Loucy (cell line): ENCODE results near the gene BRINP3.

Experiments
- H2AFZ ChIP-seq: fragments of 200-600 bp; sonication (generic); 2 replicates; pipeline ENCODE4 v1.6.0; 2016; ENCODE audit warnings: antibody characterized with exemption, mild to moderate bottlenecking, low read length, moderate library complexity
- H3F3A ChIP-seq: fragments of 200-600 bp; 2 replicates; pipeline ENCODE4 v1.6.0; 2016; ENCODE audit warnings: antibody characterized with exemption, low read depth, mild to moderate bottlenecking
- H3K27me3 ChIP-seq: fragments of 200-600 bp; sonication (generic); 2 replicates; pipeline ENCODE4 v1.6.1; 2014; ENCODE audit warnings: low read length, mild to moderate bottlenecking; ENCODE audit not compliant: insufficient read depth, poor library complexity, severe bottlenecking
- H3K36me3 ChIP-seq: fragments of 200-600 bp; sonication (generic); 2 replicates; pipeline ENCODE4 v1.6.1; 2016; ENCODE audit warnings: low read length; ENCODE audit not compliant: insufficient read depth
- H3K4me1 ChIP-seq: fragments of 200-600 bp; sonication (generic); 2 replicates; pipeline ENCODE4 v1.5.1; 2014; ENCODE audit warnings: low read length, mild to moderate bottlenecking; ENCODE audit not compliant: insufficient read depth, poor library complexity, severe bottlenecking
- H3K4me2 ChIP-seq: fragments of 200-600 bp; sonication (generic); 2 replicates; pipeline ENCODE4 v1.6.0; 2014; ENCODE audit warnings: antibody characterized with exemption, low read length, low read depth, mild to moderate bottlenecking; ENCODE audit not compliant: poor library complexity, severe bottlenecking
- H3K4me3 ChIP-seq: fragments of 200-600 bp; sonication (generic); 2 replicates; pipeline ENCODE4 v1.5.1; 2014; ENCODE audit warnings: low read length, mild to moderate bottlenecking, mixed read lengths; ENCODE audit not compliant: poor library complexity, severe bottlenecking
- H3K79me2 ChIP-seq: fragments of 200-600 bp; sonication (generic); 2 replicates; pipeline ENCODE4 v1.6.1; 2014; ENCODE audit warnings: low read length; ENCODE audit not compliant: insufficient read depth
- H3K9ac ChIP-seq: fragments of 200-600 bp; sonication (generic); 2 replicates; pipeline ENCODE4 v1.6.0; 2014; ENCODE audit warnings: mild to moderate bottlenecking, low read depth, low read length, moderate library complexity; ENCODE audit not compliant: poor library complexity, severe bottlenecking
- H3K9me2 ChIP-seq: fragments of 200-600 bp; sonication (generic); replicated peaks from 2 replicates; pipeline ENCODE4 v1.6.1; 2016; ENCODE audit warnings: low read depth, low read length, mixed read lengths
- H3K9me3 ChIP-seq: fragments of 200-600 bp; sonication (generic); 2 replicates; pipeline ENCODE4 v1.6.1; 2014; ENCODE audit warnings: mild to moderate bottlenecking, antibody characterized with exemption, low read length, low read depth; ENCODE audit not compliant: insufficient read depth
- H4K20me1 ChIP-seq: fragments of 200-600 bp; sonication (generic); 2 replicates; pipeline ENCODE4 v1.6.0; 2014; ENCODE audit warnings: antibody characterized with exemption, low read length, mild to moderate bottlenecking; ENCODE audit not compliant: insufficient read depth, poor library complexity, severe bottlenecking
- CTCF ChIP-seq: fragments of 200-600 bp; sonication (generic); conservative IDR thresholded peaks from 2 replicates; pipeline ENCODE4 v1.5.1; 2014; ENCODE audit warnings: mild to moderate bottlenecking, antibody characterized with exemption, low read length
- EZH2phosphoT487 ChIP-seq: fragments of 200-600 bp; IDR thresholded peaks from 2 replicates; pipeline ENCODE4 v1.6.1; 2018; ENCODE audit warnings: antibody characterized with exemption, mild to moderate bottlenecking, moderate library complexity, borderline replicate concordance

BRINP3 gene

GRCh38 chr1:190452272-190452848 is 25.3 kb downstream of the BRINP3 start:
- Histone ChIP-seq H3K9ac (no peak overlapping the region), H3K27me3 (no peaks in the 10 kb centered on the region), H3K79me2 (no peaks in the 10 kb centered on the region), H4K20me1 (no peaks in the 10 kb centered on the region), H3K4me2 (no peak overlapping the region), H3K4me3 (no peak overlapping the region), H2AFZ (no peak overlapping the region), H3K9me2 (no peaks in the 10 kb centered on the region), H3K9me3 (no peaks in the 10 kb centered on the region), H3K4me1 (no peaks in the 10 kb centered on the region), H3K36me3 (no peaks in the 10 kb centered on the region), H3F3A (no peaks in the 10 kb centered on the region)
- TF ChIP-seq CTCF (no peak), EZH2phosphoT487 (no peak)

DNA sequence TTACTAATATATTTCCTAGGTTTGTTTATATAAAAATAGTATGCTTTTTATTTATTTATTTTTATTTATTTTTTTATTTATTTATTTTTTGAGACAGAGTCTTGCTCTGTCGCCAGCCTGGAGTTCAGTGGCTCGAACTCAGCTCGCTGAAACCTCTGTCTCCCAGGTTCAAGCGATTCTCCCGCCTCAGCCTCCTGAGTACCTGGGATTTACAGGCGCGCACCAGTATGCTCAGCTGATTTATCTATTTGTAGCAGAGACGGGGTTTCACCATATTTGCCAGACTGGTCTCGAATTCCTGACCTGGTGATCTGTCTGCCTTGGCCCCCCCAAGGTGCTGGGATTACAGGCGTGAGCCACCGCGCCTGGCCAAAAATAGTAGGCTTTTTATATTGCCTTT is 33.2 kb downstream of the BRINP3 start:
- H3K4me2 ChIP-seq, result no peak overlapping the region
- no peaks in the 10 kb centered on the region for H3K9me3 ChIP-seq
- no peaks in the 10 kb centered on the region for H3F3A ChIP-seq
- H3K27me3 ChIP-seq, result no peaks in the 10 kb centered on the region
- no peak overlapping the region for H3K9ac ChIP-seq
- no peaks in the 10 kb centered on the region for H3K79me2 ChIP-seq
- H4K20me1 ChIP-seq, result no peaks in the 10 kb centered on the region
- no peaks in the 10 kb centered on the region for H3K4me1 ChIP-seq
- H2AFZ ChIP-seq, result no peak overlapping the region
- no peaks in the 10 kb centered on the region for H3K9me2 ChIP-seq
- TF ChIP-seq CTCF (no peak), EZH2phosphoT487 (no peak)
- no peaks in the 10 kb centered on the region for H3K36me3 ChIP-seq
- no peak overlapping the region for H3K4me3 ChIP-seq

DNA sequence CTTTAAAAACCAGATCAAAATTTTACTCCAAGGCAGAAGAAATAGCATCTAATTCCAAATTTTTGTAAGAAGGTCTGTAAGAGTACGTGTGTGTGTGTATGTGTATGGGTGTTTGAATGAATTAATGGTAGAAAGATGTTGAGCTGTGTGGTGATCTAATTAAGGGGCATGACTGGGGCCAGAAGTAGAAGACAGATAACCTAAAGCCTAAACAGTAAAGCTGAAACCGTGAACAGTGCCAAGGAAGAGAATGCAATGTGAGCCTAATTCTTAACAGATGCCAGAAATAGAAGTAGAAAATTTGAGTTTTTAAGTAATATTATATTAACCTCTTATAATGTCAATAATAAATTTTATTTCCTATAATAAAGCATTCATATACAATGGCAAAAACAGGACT is 38.2 kb downstream of the BRINP3 start:
- Histone ChIP-seq H4K20me1 (no peaks in the 10 kb centered on the region), H3K9me2 (no peaks in the 10 kb centered on the region), H3K4me3 (no peak overlapping the region), H3K36me3 (no peaks in the 10 kb centered on the region), H3F3A (no peaks in the 10 kb centered on the region), H3K79me2 (no peaks in the 10 kb centered on the region), H3K9ac (no peak overlapping the region), H3K4me2 (no peak overlapping the region), H3K4me1 (no peaks in the 10 kb centered on the region), H3K9me3 (no peaks in the 10 kb centered on the region), H3K27me3 (no peaks in the 10 kb centered on the region), H2AFZ (no peak overlapping the region)
- no peak for TF ChIP-seq EZH2phosphoT487
- no peak for TF ChIP-seq CTCF
